Ishikawa (cell line): ENCODE measurements around the gene CST6.

Experiments used
- CEBPB ChIP-seq: IDR thresholded peaks from 2 replicates; pipeline ENCODE4 v1.6.1; 2012
- CREB1 ChIP-seq: IDR thresholded peaks from 2 replicates; pipeline ENCODE4 v1.6.1; 2012; ENCODE audit warnings: low read depth
- EGR1 ChIP-seq: IDR thresholded peaks from 2 replicates; pipeline ENCODE4 v1.6.1; 2012
- EP300 ChIP-seq: IDR thresholded peaks from 2 replicates; pipeline ENCODE4 v1.6.1; 2012; ENCODE audit warnings: borderline replicate concordance
- FOXM1 ChIP-seq: IDR thresholded peaks from 2 replicates; pipeline ENCODE4 v1.6.1; 2012; ENCODE audit warnings: low read depth, borderline replicate concordance
- NFIC ChIP-seq: IDR thresholded peaks from 2 replicates; pipeline ENCODE4 v1.6.1; 2012
- RAD21 ChIP-seq: IDR thresholded peaks from 2 replicates; pipeline ENCODE4 v1.6.1; 2012; ENCODE audit warnings: low read depth
- TAF1 ChIP-seq: IDR thresholded peaks from 2 replicates; pipeline ENCODE4 v1.6.1; 2012; ENCODE audit warnings: low read depth, mild to moderate bottlenecking
- TCF12 ChIP-seq: IDR thresholded peaks from 2 replicates; pipeline ENCODE4 v1.6.1; 2012; ENCODE audit warnings: low read depth
- TEAD4 ChIP-seq: IDR thresholded peaks from 2 replicates; pipeline ENCODE4 v1.6.1; 2012
- YY1 ChIP-seq: IDR thresholded peaks from 2 replicates; pipeline ENCODE4 v1.6.1; 2012; ENCODE audit warnings: low read depth
- ZBTB7A ChIP-seq: IDR thresholded peaks from 2 replicates; pipeline ENCODE4 v1.6.1; 2012; ENCODE audit warnings: low read depth
- TF ChIP-seq, protein P1 (sequence below): IDR thresholded peaks from 2 replicates; pipeline ENCODE4 v1.6.1; 2012; ENCODE audit warnings: low read depth, mild to moderate bottlenecking
- TF ChIP-seq, protein P2 (sequence below): IDR thresholded peaks from 2 replicates; pipeline ENCODE4 v1.6.1; 2012
- TF ChIP-seq, protein P3 (sequence below): IDR thresholded peaks from 2 replicates; pipeline ENCODE4 v1.6.1; 2012

Gene CST6

DNA sequence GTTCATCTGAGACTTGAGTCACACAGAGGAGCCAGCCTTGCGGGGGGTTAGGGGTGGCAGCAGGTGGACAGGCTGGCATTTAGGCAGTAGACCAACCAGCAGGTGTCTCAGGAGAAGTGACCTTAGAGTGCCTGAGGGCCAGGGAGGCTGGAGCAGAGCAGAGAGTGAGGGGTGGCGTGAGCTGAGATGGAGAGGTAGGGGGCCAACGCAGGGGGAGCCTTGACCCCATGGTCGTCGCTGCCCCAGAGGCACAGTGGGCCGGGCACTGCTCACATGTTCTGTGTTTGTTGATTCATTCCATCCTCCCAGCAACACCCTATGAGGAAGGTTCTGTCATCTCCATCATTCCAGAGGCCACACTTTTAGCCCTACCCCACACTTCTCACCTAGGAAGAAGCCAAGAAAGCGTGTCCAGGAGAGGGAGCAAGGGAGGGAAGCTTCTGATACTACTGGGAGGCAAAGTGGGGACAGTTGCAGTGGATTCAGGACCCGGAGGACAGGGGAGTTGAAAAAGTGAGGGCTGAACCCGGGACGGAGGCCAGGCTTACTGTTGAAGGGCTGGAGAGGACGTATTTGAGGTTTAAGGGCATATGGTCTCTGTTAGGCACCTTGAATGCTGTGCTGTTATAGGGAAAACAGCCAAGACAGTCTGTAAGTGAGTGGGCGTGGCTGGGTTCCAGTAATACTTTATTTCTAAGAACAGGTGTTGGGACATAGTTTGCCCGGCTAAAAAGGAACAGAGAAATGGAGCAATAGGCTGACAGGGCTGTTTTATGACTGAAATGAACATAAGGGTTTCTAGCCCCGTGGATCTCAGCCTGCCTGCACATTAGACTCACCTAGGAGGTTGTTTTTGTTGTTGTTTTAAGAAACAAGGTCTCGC, 43.0 kb upstream of the CST6 start:
- TF ChIP-seq, protein P1, sequence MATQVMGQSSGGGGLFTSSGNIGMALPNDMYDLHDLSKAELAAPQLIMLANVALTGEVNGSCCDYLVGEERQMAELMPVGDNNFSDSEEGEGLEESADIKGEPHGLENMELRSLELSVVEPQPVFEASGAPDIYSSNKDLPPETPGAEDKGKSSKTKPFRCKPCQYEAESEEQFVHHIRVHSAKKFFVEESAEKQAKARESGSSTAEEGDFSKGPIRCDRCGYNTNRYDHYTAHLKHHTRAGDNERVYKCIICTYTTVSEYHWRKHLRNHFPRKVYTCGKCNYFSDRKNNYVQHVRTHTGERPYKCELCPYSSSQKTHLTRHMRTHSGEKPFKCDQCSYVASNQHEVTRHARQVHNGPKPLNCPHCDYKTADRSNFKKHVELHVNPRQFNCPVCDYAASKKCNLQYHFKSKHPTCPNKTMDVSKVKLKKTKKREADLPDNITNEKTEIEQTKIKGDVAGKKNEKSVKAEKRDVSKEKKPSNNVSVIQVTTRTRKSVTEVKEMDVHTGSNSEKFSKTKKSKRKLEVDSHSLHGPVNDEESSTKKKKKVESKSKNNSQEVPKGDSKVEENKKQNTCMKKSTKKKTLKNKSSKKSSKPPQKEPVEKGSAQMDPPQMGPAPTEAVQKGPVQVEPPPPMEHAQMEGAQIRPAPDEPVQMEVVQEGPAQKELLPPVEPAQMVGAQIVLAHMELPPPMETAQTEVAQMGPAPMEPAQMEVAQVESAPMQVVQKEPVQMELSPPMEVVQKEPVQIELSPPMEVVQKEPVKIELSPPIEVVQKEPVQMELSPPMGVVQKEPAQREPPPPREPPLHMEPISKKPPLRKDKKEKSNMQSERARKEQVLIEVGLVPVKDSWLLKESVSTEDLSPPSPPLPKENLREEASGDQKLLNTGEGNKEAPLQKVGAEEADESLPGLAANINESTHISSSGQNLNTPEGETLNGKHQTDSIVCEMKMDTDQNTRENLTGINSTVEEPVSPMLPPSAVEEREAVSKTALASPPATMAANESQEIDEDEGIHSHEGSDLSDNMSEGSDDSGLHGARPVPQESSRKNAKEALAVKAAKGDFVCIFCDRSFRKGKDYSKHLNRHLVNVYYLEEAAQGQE: no peak
- no peak for TF ChIP-seq YY1
- no peak for TF ChIP-seq TCF12
- TF ChIP-seq, protein P2, sequence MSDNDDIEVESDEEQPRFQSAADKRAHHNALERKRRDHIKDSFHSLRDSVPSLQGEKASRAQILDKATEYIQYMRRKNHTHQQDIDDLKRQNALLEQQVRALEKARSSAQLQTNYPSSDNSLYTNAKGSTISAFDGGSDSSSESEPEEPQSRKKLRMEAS: no peak
- no peak for TF ChIP-seq ZBTB7A
- TF ChIP-seq EGR1: no peak
- TF ChIP-seq TAF1: no peak
- TF ChIP-seq CREB1: no peak
- TF ChIP-seq EP300: no peak
- TF ChIP-seq, protein P3, sequence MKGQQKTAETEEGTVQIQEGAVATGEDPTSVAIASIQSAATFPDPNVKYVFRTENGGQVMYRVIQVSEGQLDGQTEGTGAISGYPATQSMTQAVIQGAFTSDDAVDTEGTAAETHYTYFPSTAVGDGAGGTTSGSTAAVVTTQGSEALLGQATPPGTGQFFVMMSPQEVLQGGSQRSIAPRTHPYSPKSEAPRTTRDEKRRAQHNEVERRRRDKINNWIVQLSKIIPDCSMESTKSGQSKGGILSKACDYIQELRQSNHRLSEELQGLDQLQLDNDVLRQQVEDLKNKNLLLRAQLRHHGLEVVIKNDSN: no peak
- TF ChIP-seq FOXM1: no peak
- no peak for TF ChIP-seq CEBPB
- no peak for TF ChIP-seq NFIC
- no peak for TF ChIP-seq RAD21

DNA sequence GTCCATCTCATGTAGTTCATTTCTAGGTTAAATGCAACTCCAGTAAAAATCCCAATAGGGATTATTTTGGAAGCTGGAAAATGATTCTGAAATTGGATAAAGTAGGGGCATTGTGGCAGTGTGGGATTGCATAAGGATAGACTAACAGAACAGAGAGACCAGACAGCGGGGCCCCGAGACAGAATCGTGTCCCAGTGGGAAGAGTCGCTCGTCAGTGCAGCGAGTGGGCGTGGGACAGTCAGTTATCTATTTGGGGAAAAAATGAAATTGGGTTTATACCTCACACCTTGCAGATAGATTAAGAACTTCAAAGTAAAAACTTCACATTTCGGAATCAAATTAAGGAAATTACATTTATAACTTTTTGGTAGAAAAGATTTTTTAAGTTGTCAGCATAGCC, 39.7 kb upstream of the CST6 start:
- TF ChIP-seq, protein P1: no peak
- no peak for TF ChIP-seq RAD21
- TF ChIP-seq TAF1: no peak
- TF ChIP-seq ZBTB7A: no peak
- TF ChIP-seq CREB1: no peak
- TF ChIP-seq CEBPB: no peak
- no peak for TF ChIP-seq YY1
- TF ChIP-seq EP300: no peak
- no peak for TF ChIP-seq TCF12
- TF ChIP-seq, protein P2: no peak

DNA sequence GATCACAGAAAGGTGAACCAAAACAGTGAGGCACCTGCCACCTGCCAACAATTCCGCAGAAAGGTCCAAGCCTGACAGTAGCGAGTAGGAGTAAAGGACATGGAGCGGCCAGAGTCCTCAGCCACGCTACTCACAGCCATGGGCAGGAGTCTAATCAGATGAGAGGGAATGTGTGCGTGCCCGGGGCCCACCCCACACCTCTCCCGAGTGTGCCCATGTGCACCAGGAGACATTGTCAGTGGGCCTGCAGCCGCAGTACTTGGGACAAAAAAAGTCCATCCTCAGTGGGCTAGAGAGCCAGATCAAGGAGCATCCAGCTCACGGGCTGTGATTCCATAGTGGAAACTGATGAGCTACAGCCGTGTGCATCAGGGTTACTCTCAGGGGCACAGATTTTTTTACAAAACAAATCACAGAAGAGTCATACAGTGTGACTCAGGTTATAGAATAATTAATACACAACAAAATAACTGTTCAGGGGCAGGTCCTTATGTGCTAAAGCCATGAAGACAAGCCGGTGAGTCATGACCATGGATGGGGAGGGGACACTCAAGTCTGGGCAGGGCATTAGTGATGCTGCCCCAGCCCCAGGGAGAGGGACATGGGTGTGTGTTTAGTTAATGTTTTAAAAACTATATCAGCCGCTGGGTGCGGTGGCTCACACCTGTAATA, 38.2 kb upstream of the CST6 start:
- TF ChIP-seq ZBTB7A: no peak
- no peak for TF ChIP-seq TEAD4
- TF ChIP-seq TCF12: no peak
- no peak for TF ChIP-seq CREB1
- TF ChIP-seq RAD21: no peak
- TF ChIP-seq, protein P2: no peak
- TF ChIP-seq EP300: no peak
- no peak for TF ChIP-seq YY1
- no peak for TF ChIP-seq FOXM1

DNA sequence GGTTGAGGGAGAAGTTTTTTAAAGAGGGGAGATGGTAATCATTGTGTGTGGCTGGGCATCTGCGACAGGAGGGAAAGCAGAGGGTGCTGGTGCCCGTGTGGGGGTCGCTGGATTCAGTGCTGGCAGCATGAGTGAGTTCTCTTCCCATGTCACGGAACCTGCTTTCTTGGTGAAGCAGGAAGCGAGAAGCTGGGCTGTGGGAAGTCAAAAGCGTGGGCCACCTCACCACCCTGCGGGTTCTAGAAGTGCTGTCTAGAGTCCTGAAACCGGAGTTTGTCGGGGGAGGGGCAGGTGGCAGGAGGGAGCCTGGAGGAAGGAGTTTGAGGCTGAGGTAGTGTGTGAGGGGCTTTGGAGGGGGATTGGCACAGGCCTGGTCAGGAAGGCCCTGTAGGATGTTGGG, 36.0 kb upstream of the CST6 start:
- no peak for TF ChIP-seq TCF12
- TF ChIP-seq, protein P1: peak; percentile 11; the same call in 1 of the 2 replicates
